HG03521 (cell line): ENCODE results near the gene GTPBP2.
"Not testable (repeated sequence)": the region's sequence is repeated elsewhere in the genome, so short reads cannot be mapped to it uniquely, and the experiment has no call there.

Experiments
- ATAC-seq: cut with Tn5 transposase; IDR thresholded peaks from one replicate; pipeline ENCODE4 v1.9.1; 2021; ENCODE audit warnings: mild to moderate bottlenecking, moderate library complexity; ENCODE audit not compliant: unreplicated experiment

Gene GTPBP2

GRCh38 chr6:43624786-43625288 is 4.2 kb downstream of the GTPBP2 start:
- no peak for ATAC-seq

DNA sequence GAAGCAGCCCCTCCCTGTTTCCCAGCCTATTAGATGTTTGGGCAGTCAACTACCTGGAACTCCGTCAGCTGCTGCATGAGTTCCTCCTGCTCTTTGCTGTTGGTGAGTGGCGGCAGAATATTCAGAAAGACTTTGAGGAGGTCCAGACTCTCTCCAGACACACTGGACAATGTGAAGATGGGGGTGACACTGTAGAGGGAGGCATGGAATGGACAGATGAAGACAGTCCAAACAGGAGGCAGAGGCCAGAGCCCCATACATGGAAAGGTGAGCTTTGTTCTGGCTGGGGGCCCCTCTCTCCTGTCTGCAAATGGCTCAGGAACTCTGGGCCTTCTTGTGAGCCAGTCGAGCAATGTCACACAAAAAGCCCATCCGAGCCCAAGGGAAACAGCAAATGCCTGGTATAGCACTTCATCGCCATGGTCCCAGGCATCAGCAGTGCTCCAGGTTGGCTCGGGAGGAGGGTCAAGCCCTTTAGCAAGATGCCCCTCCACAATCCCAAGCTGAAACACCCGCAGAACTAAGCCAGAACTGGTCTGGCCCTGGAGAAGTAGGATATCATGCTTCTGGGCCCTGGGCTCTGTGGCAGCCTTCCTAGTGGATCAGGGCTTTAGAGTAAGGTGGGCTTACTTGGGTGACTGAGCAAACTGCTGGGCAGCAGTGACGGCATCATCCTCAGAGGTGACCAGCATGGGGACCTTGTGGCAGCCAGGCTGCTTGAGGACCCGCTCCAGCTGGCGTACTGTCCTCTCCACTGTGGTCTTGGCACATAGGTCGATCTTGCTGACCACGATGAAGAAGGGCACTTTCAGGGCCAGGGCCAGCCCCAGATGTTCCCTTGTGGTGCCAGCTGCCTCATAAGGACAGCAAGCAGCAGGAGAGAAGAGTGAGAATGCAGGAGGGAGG is 4.9 kb downstream of the GTPBP2 start:
- ATAC-seq = no peak

DNA sequence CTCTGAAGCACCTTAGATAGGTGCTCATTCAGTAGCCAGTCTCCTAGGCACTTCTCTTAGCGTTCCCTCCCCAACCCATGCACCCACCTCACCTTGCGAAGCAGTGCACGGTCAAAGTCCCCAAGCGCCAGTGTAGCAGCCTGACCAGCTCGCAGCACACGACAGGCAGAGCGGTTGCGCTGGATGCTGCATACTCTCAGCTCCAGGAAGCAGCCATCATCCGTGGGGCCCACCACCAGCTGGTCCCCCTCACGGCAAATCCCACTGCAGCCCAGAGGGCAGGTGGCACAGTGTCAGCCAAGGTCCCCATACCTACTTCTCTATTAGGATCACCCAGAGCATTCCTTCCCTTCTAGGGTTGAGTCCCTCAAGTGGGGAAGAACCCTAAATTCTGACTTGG is 6.5 kb downstream of the GTPBP2 start:
- no peak for ATAC-seq

- no peak for ATAC-seq
These were observed 7.3 kb downstream of the GTPBP2 start for GRCh38 chr6:43621836-43622180.

DNA sequence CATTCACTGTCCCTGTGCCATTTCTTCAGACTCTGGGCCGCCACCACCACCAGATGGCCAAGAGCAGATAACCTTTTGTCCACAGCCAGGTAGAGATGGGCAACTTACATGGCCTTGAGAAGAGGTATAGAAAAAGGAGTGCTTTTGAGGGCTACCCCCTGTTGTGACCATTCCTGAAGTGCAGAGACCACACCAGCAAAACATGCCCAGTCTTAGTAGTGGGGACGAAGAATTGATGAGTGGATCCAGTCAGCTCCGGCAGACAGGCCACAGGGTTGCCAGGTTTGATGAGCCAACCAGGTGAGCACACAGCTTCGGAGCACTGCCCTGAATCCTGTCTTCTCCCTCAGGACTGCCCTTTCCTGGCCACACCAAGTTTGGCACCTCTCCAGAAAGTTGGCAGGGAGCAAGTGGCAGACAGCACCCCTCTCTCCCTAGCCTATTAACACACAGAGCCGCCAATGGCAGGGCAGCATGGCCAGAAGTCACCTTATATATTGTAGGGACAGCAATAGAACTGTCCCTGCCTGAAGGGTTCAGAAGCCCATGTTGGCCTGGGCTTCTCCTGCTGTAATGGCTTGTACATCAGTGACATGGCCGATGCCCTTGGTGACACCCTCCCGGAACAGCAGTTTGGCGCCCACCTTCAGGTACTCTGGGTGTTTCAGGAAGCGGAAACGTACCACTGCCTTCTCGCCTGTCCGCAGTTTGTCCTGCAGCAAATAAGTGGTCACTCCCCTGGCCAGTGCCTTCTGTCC is 7.8 kb downstream of the GTPBP2 start:
- no peak for ATAC-seq

- ATAC-seq = no peak
These were observed 12.2 kb downstream of the GTPBP2 start for GRCh38 chr6:43616725-43617472.

- no peak for ATAC-seq
These were observed 14.7 kb downstream of the GTPBP2 start for GRCh38 chr6:43614396-43614730.

GRCh38 chr6:43613721-43614395 is 15.2 kb downstream of the GTPBP2 start:
- no peak for ATAC-seq

- no peak for ATAC-seq
These were observed 18.6 kb downstream of the GTPBP2 start for GRCh38 chr6:43610431-43610830.

DNA sequence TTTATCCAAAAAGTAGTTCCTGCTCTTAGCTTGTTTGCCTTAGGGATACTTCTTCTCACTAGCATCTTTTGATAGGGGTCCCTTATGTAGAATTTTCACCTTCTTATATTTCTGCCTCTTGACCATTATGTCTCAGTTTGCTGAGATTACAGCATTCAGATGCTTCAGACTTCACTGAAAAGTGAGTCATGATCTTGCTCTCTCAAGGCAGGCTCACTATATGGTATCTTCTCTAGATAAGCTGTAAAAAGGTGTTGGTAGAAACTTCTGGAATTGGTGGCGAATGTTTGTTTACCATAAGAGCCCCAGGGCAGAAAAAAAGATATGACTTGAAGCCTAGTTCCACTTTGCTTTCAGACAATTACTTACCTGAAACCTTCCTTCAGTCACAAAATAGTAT is 19.7 kb downstream of the GTPBP2 start:
- ATAC-seq = no peak

- ATAC-seq = no peak
These were observed 20.3 kb downstream of the GTPBP2 start for GRCh38 chr6:43608807-43609206.

- ATAC-seq = no peak
These were observed 20.7 kb downstream of the GTPBP2 start for GRCh38 chr6:43608310-43608763.

- no peak for ATAC-seq
These were observed 23.0 kb downstream of the GTPBP2 start for GRCh38 chr6:43606019-43606418.

GRCh38 chr6:43604174-43604573 is 24.9 kb downstream of the GTPBP2 start:
- ATAC-seq = no peak

DNA sequence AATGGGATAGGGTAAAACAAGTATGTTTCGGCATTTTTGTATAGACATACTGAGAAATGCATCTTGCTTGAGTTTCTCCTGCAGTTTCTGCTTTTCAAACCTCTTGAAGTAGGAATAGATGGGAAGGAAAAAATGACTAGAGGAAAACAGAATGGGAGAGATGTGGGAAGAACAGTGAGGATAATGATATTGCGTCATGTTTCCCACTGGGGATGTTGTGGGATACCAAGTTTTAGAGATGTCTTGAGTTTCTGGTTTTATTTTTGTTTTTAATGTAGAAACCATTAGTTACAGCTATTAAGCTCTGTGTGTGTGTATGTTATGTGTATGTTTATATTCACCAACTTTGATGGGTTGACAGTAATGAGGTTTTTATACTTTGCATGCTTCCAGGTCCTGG is 28.5 kb downstream of the GTPBP2 start:
- ATAC-seq = no peak

DNA sequence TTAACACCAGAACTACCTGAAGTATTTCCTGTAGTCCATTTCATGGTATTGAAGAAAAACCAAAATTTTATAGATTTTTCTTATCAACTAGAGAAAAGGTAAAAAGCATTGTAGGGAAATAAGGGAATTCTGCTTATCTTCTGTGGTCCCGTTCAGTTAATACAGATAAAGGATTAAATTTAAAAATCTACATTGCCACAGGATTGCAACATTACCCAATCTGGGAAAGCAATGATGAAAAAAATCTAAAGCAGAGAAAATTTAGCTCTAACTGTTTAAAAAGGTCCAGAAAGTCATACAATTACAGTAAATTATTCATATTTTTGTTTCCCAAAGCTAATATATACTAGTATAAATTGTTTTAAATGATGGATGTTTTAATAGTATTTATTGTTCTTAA is 35.1 kb downstream of the GTPBP2 start:
- no peak for ATAC-seq

- not testable (repeated sequence) for ATAC-seq
These were observed 39.5 kb downstream of the GTPBP2 start for GRCh38 chr6:43589564-43589963.

DNA sequence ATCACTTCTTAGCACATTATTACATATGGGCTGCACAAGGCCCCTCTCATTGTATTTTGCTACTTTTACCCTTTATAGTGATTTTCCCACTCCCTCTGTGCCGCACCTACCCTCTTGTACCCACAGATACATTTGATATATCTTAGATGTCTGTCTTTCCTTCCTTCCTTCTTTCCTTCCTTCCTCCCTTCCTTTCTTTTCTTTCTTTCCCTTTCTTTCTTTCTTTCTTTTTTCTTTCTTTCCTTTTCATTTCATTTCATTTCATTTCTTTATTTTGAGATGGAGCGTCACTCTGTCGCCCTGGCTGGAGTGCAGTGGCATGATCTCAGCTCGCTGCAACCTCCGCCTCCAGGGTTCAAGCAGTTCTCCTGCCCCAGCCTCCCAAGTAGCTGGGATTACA is 40.9 kb downstream of the GTPBP2 start:
- ATAC-seq = no peak

DNA sequence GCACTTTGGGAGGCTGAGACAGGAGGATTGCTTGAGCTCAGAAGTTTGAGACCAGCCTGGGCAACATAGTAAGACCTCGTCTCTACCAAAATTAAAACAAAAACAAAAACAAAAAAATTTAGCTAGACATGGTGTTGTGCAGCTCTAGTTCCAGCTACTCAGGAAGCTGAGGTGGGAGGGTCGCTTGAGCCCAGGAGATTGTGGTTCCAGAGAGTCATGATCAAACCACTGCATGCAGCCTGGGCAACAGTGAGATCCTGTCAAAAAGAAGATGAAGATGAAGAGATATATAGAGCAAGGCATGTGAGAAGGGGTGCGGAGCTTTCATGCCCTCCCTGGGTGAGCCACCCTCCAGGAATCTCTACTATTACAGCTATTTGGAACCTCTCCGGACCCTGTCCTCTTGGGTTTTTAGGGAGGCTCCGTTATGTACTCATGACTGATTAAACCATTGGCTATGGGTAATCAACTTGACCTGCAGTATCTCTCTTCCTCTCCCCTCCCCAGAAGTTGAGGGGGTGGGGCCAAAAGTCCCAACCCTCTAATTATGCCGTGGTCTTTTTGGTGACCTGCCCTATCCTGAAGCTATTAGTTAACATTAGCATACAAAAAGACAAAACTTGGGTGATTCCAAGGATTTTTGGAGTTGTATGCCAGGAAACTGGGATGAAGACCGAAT is 44.0 kb downstream of the GTPBP2 start:
- no peak for ATAC-seq

DNA sequence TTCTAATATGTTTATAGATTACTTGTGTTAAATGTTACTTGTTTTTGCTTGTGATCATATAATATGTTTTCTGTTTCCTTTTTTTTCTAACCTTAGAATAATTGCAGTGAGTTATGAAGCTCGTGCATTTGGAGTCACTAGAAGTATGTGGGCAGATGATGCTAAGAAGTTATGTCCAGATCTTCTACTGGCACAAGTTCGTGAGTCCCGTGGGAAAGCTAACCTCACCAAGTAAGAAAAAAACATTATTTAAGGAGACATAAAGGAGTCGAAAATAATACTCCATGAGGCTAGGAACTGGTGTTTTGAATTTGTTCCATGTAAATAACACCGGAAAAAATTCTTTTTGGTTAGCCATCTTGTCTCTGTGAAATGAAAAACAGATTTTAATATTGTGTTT is 46.2 kb downstream of the GTPBP2 start:
- no peak for ATAC-seq
